H1 (cell line): ENCODE data around the gene KCNH1. TPM values are rescaled to one million over a fixed set of nuclear protein-coding genes. Genes with fewer than 3 reads are reported as not detected.

Source experiments
- CTCF ChIA-PET: fragments of 300-600 bp; sonication (Branson Sonifier 250); formaldehyde crosslinking; loops from one replicate; lab custom pipeline; 2021; ENCODE audit not compliant: partially characterized antibody; lab: Charles Lee
- POLR2A ChIA-PET: fragments of 300-600 bp; sonication (Branson Sonifier 250); formaldehyde crosslinking; loops from one replicate; lab custom pipeline; 2021; ENCODE audit warnings: inconsistent platforms; ENCODE audit not compliant: partially characterized antibody; lab: Charles Lee
- DNase-seq, 2 experiments: peaks; one replicate each; pipeline versions ENCODE4 v3.0.0 to v3.0.0-alpha.2; 2010 to 2022; ENCODE audit warnings: low spot score in 2 of 2, low read depth in 1 of 2, mixed read lengths in 1 of 2
- FAIRE-seq: peaks from 2 replicates; lab custom pipeline; 2011; peaks lifted over from hg19 to GRCh38; lab: Jason Lieb, UNC
- H2AFZ ChIP-seq: 2 replicates; pipeline ENCODE4 v1.8.1; 2012; ENCODE audit warnings: low read length, inconsistent platforms
- H2AK5ac ChIP-seq: 2 replicates; pipeline ENCODE4 v1.6.1; 2013; ENCODE audit warnings: low read depth, low read length
- H2BK120ac ChIP-seq: replicated peaks from 2 replicates; pipeline ENCODE3; 2013; ENCODE audit warnings: low read depth, low read length, inconsistent platforms
- H2BK12ac ChIP-seq: 2 replicates; pipeline ENCODE4 v1.6.1; 2013; ENCODE audit warnings: low read depth, low read length
- H2BK15ac ChIP-seq: 2 replicates; pipeline ENCODE4 v1.6.1; 2013; ENCODE audit warnings: low read length
- H2BK20ac ChIP-seq: 2 replicates; pipeline ENCODE4 v1.6.1; 2013; ENCODE audit warnings: low read length
- H2BK5ac ChIP-seq: 2 replicates; pipeline ENCODE4 v1.6.1; 2013; ENCODE audit warnings: low read depth, low read length
- H3K14ac ChIP-seq: 2 replicates; pipeline ENCODE4 v1.6.1; 2013; ENCODE audit warnings: inconsistent platforms; ENCODE audit not compliant: insufficient read length
- H3K18ac ChIP-seq: 2 replicates; pipeline ENCODE4 v1.6.1; 2013; ENCODE audit warnings: low read length; ENCODE audit errors: extremely low read depth
- H3K23ac ChIP-seq: 2 replicates; pipeline ENCODE4 v1.6.1; 2013; ENCODE audit warnings: inconsistent platforms; ENCODE audit not compliant: insufficient read length
- H3K23me2 ChIP-seq: 2 replicates; pipeline ENCODE4 v1.6.1; 2013; ENCODE audit warnings: low read depth, low read length
- H3K27ac ChIP-seq: 2 replicates; pipeline ENCODE4 v1.6.1; 2011; ENCODE audit warnings: low read depth, low read length, inconsistent platforms
- H3K27me3 ChIP-seq, 4 experiments: replicated peaks in 1 of 4; 1 replicate in 1 of 4; 2 replicates in 3 of 4; pipeline versions ENCODE4 v1.6.1 to v1.8.1; 2011 to 2013; ENCODE audit warnings: low read length in 3 of 4, mild to moderate bottlenecking in 3 of 4, inconsistent platforms in 2 of 4, mixed read lengths in 2 of 4, moderate library complexity in 1 of 4; ENCODE audit not compliant: control insufficient read depth in 3 of 4, insufficient read depth in 3 of 4; ENCODE audit errors: extremely low read depth in 1 of 4
- H3K36me3 ChIP-seq, 4 experiments: 2 replicates each; pipeline versions ENCODE4 v1.6.1 to v1.8.1; 2011 to 2013; ENCODE audit warnings: mild to moderate bottlenecking in 4 of 4, low read length in 3 of 4, moderate library complexity in 2 of 4, control low read depth in 1 of 4, inconsistent platforms in 1 of 4; ENCODE audit not compliant: insufficient read depth in 4 of 4, control insufficient read depth in 2 of 4
- H3K4ac ChIP-seq: replicated peaks from 2 replicates; pipeline ENCODE3; 2013; ENCODE audit warnings: low read length, low read depth, mixed read lengths, inconsistent platforms; ENCODE audit not compliant: insufficient read length
- H3K4me1 ChIP-seq, 4 experiments: replicated peaks in 1 of 4; 1 replicate in 1 of 4; 2 replicates in 3 of 4; pipeline versions ENCODE4 v1.6.1 to v1.8.1; 2011 to 2013; ENCODE audit warnings: low read length in 3 of 4, inconsistent platforms in 2 of 4, mixed read lengths in 1 of 4; ENCODE audit not compliant: insufficient read depth in 4 of 4, control insufficient read depth in 3 of 4
- H3K4me2 ChIP-seq, 2 experiments: 2 replicates each; pipeline versions ENCODE4 v1.6.1 to v1.8.1; 2011 to 2013; ENCODE audit warnings: low read depth in 2 of 2, low read length in 2 of 2, control low read depth in 1 of 2, inconsistent platforms in 1 of 2, mild to moderate bottlenecking in 1 of 2; ENCODE audit not compliant: insufficient read depth in 1 of 2
- H3K4me3 ChIP-seq, 4 experiments: fragments of 200-600, 300-600 bp in 1 of 4; sonication (generic), shearing (Covaris generic), sonication (Bioruptor Twin) in 1 of 4; 2 replicates each; pipeline versions ENCODE4 v1.5.1 to v1.8.1; 2011 to 2016; ENCODE audit warnings: low read length in 4 of 4, low read depth in 3 of 4, control low read depth in 2 of 4, inconsistent platforms in 2 of 4, mild to moderate bottlenecking in 2 of 4, mixed read lengths in 1 of 4, moderate library complexity in 1 of 4; ENCODE audit not compliant: insufficient read depth in 2 of 4; ENCODE audit errors: extremely low read depth in 1 of 4
- H3K56ac ChIP-seq: replicated peaks from 2 replicates; pipeline ENCODE3; 2013; ENCODE audit warnings: low read depth, mild to moderate bottlenecking, mixed read lengths, low read length, inconsistent platforms; ENCODE audit not compliant: insufficient read length
- H3K79me1 ChIP-seq: 2 replicates; pipeline ENCODE4 v1.6.1; 2013; ENCODE audit warnings: low read depth, low read length, control low read depth
- H3K79me2 ChIP-seq, 2 experiments: 2 replicates each; pipeline versions ENCODE4 v1.6.1 to v1.8.1; 2012 to 2013; ENCODE audit warnings: low read length in 2 of 2, mild to moderate bottlenecking in 2 of 2, inconsistent platforms in 1 of 2; ENCODE audit not compliant: insufficient read depth in 2 of 2, control insufficient read depth in 1 of 2
- H3K9ac ChIP-seq, 4 experiments: replicated peaks in 1 of 4; 1 replicate in 1 of 4; 2 replicates in 3 of 4; pipeline versions ENCODE4 v1.6.1 to v1.8.1; 2011 to 2013; ENCODE audit warnings: low read depth in 3 of 4, low read length in 3 of 4, control low read depth in 2 of 4, mild to moderate bottlenecking in 2 of 4, moderate library complexity in 2 of 4, inconsistent platforms in 1 of 4; ENCODE audit errors: extremely low read depth in 1 of 4
- H3K9me3 ChIP-seq, 2 experiments: 2 replicates each; pipeline versions ENCODE4 v1.6.1 to v1.8.1; 2012 to 2013; ENCODE audit warnings: mild to moderate bottlenecking in 2 of 2, moderate library complexity in 2 of 2, control low read depth in 1 of 2, inconsistent platforms in 1 of 2, low read depth in 1 of 2, low read length in 1 of 2, mixed read lengths in 1 of 2; ENCODE audit not compliant: insufficient read depth in 2 of 2
- H4K20me1 ChIP-seq, 2 experiments: replicated peaks in 1 of 2; 2 replicates each; pipeline versions ENCODE3 to v1.8.1; 2011 to 2013; ENCODE audit warnings: inconsistent platforms in 2 of 2, low read length in 2 of 2, mild to moderate bottlenecking in 1 of 2; ENCODE audit not compliant: insufficient read depth in 2 of 2, control insufficient read depth in 1 of 2
- H4K5ac ChIP-seq: 2 replicates; pipeline ENCODE4 v1.6.1; 2013; ENCODE audit warnings: low read length, low read depth, mixed read lengths, inconsistent platforms; ENCODE audit not compliant: insufficient read length
- H4K8ac ChIP-seq: 2 replicates; pipeline ENCODE4 v1.8.0; 2013; ENCODE audit warnings: mild to moderate bottlenecking, moderate library complexity, low read length, inconsistent platforms; ENCODE audit not compliant: insufficient read depth; ENCODE audit errors: extremely low read depth
- H4K91ac ChIP-seq: replicated peaks from 2 replicates; pipeline ENCODE3; 2013; ENCODE audit warnings: low read length, mixed read lengths, inconsistent platforms; ENCODE audit not compliant: insufficient read length
- GABPA ChIP-seq: IDR thresholded peaks from 2 replicates; pipeline ENCODE4 v1.6.1; 2011; ENCODE audit warnings: mild to moderate bottlenecking, low read length, moderate library complexity, borderline replicate concordance; ENCODE audit not compliant: insufficient read depth
- HDAC6 ChIP-seq: IDR thresholded peaks from one replicate; pipeline ENCODE4 v1.7.1; 2012; ENCODE audit warnings: low read depth, mild to moderate bottlenecking, inconsistent platforms, low read length, moderate library complexity
- TEAD4 ChIP-seq: IDR thresholded peaks from 2 replicates; pipeline ENCODE4 v1.6.1; 2012; ENCODE audit warnings: low read depth, low read length, inconsistent platforms, mixed read lengths
- WGBS, 2 experiments: shearing (Covaris generic) in 1 of 2; methylation state at CpG; one replicate each; pipeline versions ENCODE4 v1.1.6 to v1.1.7; 2013 to 2015; ENCODE audit warnings: low lambda C conversion rate in 2 of 2, mixed read lengths in 2 of 2, inconsistent platforms in 1 of 2, low coverage in 1 of 2, missing lambda C conversion rate in 1 of 2; ENCODE audit not compliant: insufficient replicate concordance in 2 of 2, insufficient coverage in 1 of 2, insufficient read length in 1 of 2; ENCODE audit errors: extremely low coverage in 1 of 2, missing lambda C conversion rate in 1 of 2; 5-methylcytosine and 5-hydroxymethylcytosine counted together
- polyA plus RNA-seq, 7 experiments: library from polyadenylated mRNA; depleted of rRNA in 3 of 7; stranded (reverse) in 5 of 7; unstranded in 2 of 7; fragments of >200 nt in 5 of 7; fragments of 200-250 nt in 2 of 7; gene quantifications; 1 replicate in 5 of 7; 2 replicates in 1 of 7; 4 replicates in 1 of 7; pipeline versions ENCODE4 v1.2.1 to v1.2.3, GENCODE V29; 2011 to 2013; ENCODE audit warnings: missing spikeins in 2 of 7, mixed read lengths in 2 of 7
- total RNA-seq: library from RNA; stranded (reverse); fragmentation: NEBNext Ultra II Directional; extraction: Animal tissue kit (Norgen Biotek cat#: 25700); gene quantifications from 2 replicates; pipeline ENCODE4 v1.2.1, GENCODE V29; 2021

Gene KCNH1
- total and polyA plus RNA-seq, 2 of the 8 experiments (the other 6 are each of a cell fraction or from before 2014, with no cell fraction given): 0.27 to 0.34 TPM

DNA sequence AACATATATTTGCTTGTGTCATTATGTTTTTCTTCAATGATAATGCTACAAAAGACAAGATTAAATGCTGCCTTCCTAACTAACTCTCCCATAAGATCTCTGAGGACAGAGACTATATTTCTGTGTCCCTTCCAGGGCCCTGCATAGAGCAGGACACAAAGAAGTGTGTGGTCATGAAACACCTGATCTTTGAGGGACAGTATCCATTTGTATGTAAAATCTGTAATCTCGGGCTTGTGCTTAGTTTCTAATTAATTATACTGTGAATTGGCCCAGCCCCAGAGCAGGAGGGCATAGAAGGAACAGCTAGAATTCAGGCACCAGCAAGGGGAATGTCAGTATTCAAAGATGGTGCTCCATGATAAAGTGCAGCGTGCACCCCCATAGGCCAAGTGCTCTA is 430.4 kb downstream of the KCNH1 start:
- no peaks in the 10 kb centered on the region for H3K79me2 ChIP-seq
- H3K23me2 ChIP-seq: no peaks in the 10 kb centered on the region
- H3K27ac ChIP-seq: no peak overlapping the region
- H3K56ac ChIP-seq: no peak overlapping the region
- no peak overlapping the region for H2BK120ac ChIP-seq
- no peaks in the 10 kb centered on the region for H3K9me3 ChIP-seq
- no peaks in the 10 kb centered on the region for H3K4me1 ChIP-seq
- H3K4me3 ChIP-seq: no peak overlapping the region
- no peaks in the 10 kb centered on the region for H4K20me1 ChIP-seq
- no peak overlapping the region for H3K4ac ChIP-seq
- H3K9ac ChIP-seq: no peak overlapping the region
- DNase-seq (no peak), FAIRE-seq (no peak)
- H3K36me3 ChIP-seq: no peaks in the 10 kb centered on the region
- H3K27me3 ChIP-seq: no peaks in the 10 kb centered on the region
- H4K5ac ChIP-seq: no peak overlapping the region
- no peak for TF ChIP-seq HDAC6
- no peak for TF ChIP-seq GABPA
- no peak for TF ChIP-seq TEAD4
- no peak overlapping the region for H2AFZ ChIP-seq
- no peak overlapping the region for H2BK20ac ChIP-seq
- H3K4me2 ChIP-seq: no peak overlapping the region
- ChIA-PET POLR2A (no interaction called here), CTCF (interaction anchor here (0.6 kb wide), 1 partner anchor 12 kb away, joined by 3 read pairs; no protein-coding TSS in a partner anchor)
- H3K79me1 ChIP-seq: no peaks in the 10 kb centered on the region
- H2BK5ac ChIP-seq: no peak overlapping the region
- no peak overlapping the region for H3K18ac ChIP-seq
- H2BK15ac ChIP-seq: no peak overlapping the region
- no peak overlapping the region for H2AK5ac ChIP-seq
- no peak overlapping the region for H4K91ac ChIP-seq
- no peak overlapping the region for H3K14ac ChIP-seq
- H4K8ac ChIP-seq: no peak overlapping the region
- WGBS, 2 experiments: 81% methylated on average over 2 of the region's 2 CpGs; no CpG with 5 or more reads in 1 of the 2 experiments
- no peak overlapping the region for H2BK12ac ChIP-seq
- no peak overlapping the region for H3K23ac ChIP-seq
